Panc1 (cell line): ENCODE data around the gene MBNL2. TPM values are rescaled to one million over a fixed set of nuclear protein-coding genes. Genes with fewer than 3 reads are reported as not detected.

Source experiments
- ATAC-seq: fragments of 200-7000 bp; cut with Tn5 transposase; 2 replicates; pipeline ENCODE4 v1.9.1; 2020; ENCODE audit warnings: mild to moderate bottlenecking, moderate library complexity
- BruUV-seq: library from RNA; stranded (reverse); fragments of 400-500 nt; replicated peaks from 2 replicates; lab custom pipeline; 2021; lab: Mats Ljungman, UMichigan
- CTCF ChIA-PET: fragments of 300-600 bp; sonication (Branson Sonifier 250); formaldehyde crosslinking; loops from one replicate; lab custom pipeline; 2022; ENCODE audit warnings: antibody characterized with exemption; lab: Charles Lee
- POLR2A ChIA-PET: fragments of 300-600 bp; sonication (Branson Sonifier 250); formaldehyde crosslinking; loops from one replicate; lab custom pipeline; 2022; ENCODE audit warnings: antibody characterized with exemption; lab: Charles Lee
- DNase-seq: peaks from one replicate; pipeline ENCODE4 v3.0.0-alpha.2; 2010; ENCODE audit warnings: low read depth, low spot score
- H3K27ac ChIP-seq: 2 replicates; pipeline ENCODE4 v1.5.1; 2011; ENCODE audit warnings: mild to moderate bottlenecking, low read length, inconsistent platforms
- H3K27me3 ChIP-seq: fragments of 200-500 bp; sonication (Bioruptor generic); 2 replicates; pipeline ENCODE4 v1.6.0; 2014; ENCODE audit warnings: low read length, inconsistent platforms; ENCODE audit not compliant: control insufficient read depth, insufficient read depth
- H3K36me3 ChIP-seq: fragments of 200-500 bp; sonication (Bioruptor generic); 2 replicates; pipeline ENCODE4 v1.5.1; 2014; ENCODE audit warnings: inconsistent platforms, mild to moderate bottlenecking, low read length, moderate library complexity; ENCODE audit not compliant: control insufficient read depth, insufficient read depth
- H3K4me1 ChIP-seq: 2 replicates; pipeline ENCODE4 v1.5.1; 2011; ENCODE audit warnings: inconsistent platforms, mild to moderate bottlenecking, low read length, moderate library complexity; ENCODE audit not compliant: control insufficient read depth, insufficient read depth
- H3K4me3 ChIP-seq, 2 experiments: 2 replicates each; pipeline ENCODE4 v1.5.1; 2011 to 2012; ENCODE audit warnings: low read depth in 2 of 2, low read length in 2 of 2, mild to moderate bottlenecking in 2 of 2, inconsistent platforms in 1 of 2, moderate library complexity in 1 of 2
- H3K9me3 ChIP-seq: fragments of 200-500 bp; sonication (Bioruptor generic); 2 replicates; pipeline ENCODE4 v1.5.1; 2014; ENCODE audit warnings: low read depth, mild to moderate bottlenecking, inconsistent platforms, low read length, moderate library complexity; ENCODE audit not compliant: control insufficient read depth, insufficient read depth
- POLR2AphosphoS5 ChIP-seq: IDR thresholded peaks from 2 replicates; pipeline ENCODE4 v1.6.1; 2012; ENCODE audit warnings: mild to moderate bottlenecking, low read depth, low read length, moderate library complexity
- REST ChIP-seq, 2 experiments: IDR thresholded peaks; 2 replicates each; pipeline ENCODE4 v1.6.1; 2011 to 2012; ENCODE audit warnings: low read depth in 2 of 2, control low read depth in 1 of 2, low read length in 1 of 2, mild to moderate bottlenecking in 1 of 2, moderate library complexity in 1 of 2; ENCODE audit not compliant: insufficient read depth in 1 of 2
- SIN3A ChIP-seq: IDR thresholded peaks from 2 replicates; pipeline ENCODE4 v1.6.1; 2012; ENCODE audit warnings: low read depth, mild to moderate bottlenecking, low read length, moderate library complexity, borderline replicate concordance; ENCODE audit not compliant: insufficient read depth
- TCF7L2 ChIP-seq: IDR thresholded peaks from 2 replicates; pipeline ENCODE4 v1.6.1; 2011; ENCODE audit warnings: mild to moderate bottlenecking, low read depth, low read length, inconsistent platforms
- in situ Hi-C: cut with HindIII; loops from 2 replicates; pipeline ENCODE4 v1.10.0; 2016; ENCODE audit warnings: low sequenced_read_pairs, low pct_unique_long_range_greater_than_20kb
- intact Hi-C: fragments of 100-400 bp; cut with micrococcal nuclease; formaldehyde crosslinking; loops from one replicate; pipeline ENCODE4 v1.10.0; 2022; ENCODE audit not compliant: unreplicated experiment
- total RNA-seq: library from RNA; stranded (reverse); gene quantifications from one replicate; pipeline ENCODE4 v1.2.1, GENCODE V29; 2021; ENCODE audit not compliant: unreplicated experiment
- TF ChIP-seq, protein P1 (sequence below): fragments of 450-650 bp; IDR thresholded peaks from 2 replicates; pipeline ENCODE4 v1.5.1; 2017; ENCODE audit warnings: mild to moderate bottlenecking

MBNL2 gene
- total RNA-seq, 1 experiment from 2014 or later, result 103 TPM

GRCh38 chr13:97221466-97221865, 667 bp upstream of the MBNL2 start:
- DNase-seq (no peak), ATAC-seq (no peak)
- intact Hi-C loops (loop anchor here (5.0 kb wide), 1 partner anchor 41 kb away; no protein-coding TSS in a partner anchor), in situ Hi-C loops (no loop called here)
- no peaks in the 10 kb centered on the region for H3K9me3 ChIP-seq
- peaks cover 6% of the 10 kb centered on the region for H3K36me3 ChIP-seq
- H3K4me1 ChIP-seq, result peaks cover 32% of the 10 kb centered on the region
- ChIA-PET POLR2A (interaction anchor here (0.7 to 1.9 kb wide), 5 partner anchors 30 to 132 kb away, joined by 3 to 11 read pairs (median 4); no protein-coding TSS in a partner anchor), CTCF (no interaction called here)
- peak overlapping the region; percentile 99 for H3K27ac ChIP-seq
- H3K4me3 ChIP-seq, result peak overlapping the region; percentile 79 to 96
- TF ChIP-seq, protein P1, sequence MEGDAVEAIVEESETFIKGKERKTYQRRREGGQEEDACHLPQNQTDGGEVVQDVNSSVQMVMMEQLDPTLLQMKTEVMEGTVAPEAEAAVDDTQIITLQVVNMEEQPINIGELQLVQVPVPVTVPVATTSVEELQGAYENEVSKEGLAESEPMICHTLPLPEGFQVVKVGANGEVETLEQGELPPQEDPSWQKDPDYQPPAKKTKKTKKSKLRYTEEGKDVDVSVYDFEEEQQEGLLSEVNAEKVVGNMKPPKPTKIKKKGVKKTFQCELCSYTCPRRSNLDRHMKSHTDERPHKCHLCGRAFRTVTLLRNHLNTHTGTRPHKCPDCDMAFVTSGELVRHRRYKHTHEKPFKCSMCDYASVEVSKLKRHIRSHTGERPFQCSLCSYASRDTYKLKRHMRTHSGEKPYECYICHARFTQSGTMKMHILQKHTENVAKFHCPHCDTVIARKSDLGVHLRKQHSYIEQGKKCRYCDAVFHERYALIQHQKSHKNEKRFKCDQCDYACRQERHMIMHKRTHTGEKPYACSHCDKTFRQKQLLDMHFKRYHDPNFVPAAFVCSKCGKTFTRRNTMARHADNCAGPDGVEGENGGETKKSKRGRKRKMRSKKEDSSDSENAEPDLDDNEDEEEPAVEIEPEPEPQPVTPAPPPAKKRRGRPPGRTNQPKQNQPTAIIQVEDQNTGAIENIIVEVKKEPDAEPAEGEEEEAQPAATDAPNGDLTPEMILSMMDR, result no peak
- TF ChIP-seq REST (IDR thresholded peaks at IDR 0.05; ENCODE audit: insufficient read depth in 1 of 2, low read depth in 2 of 2, low read length in 1 of 2), result no peak
- no peak for TF ChIP-seq SIN3A
- no peak for TF ChIP-seq POLR2AphosphoS5
- no peak for TF ChIP-seq TCF7L2
- H3K27me3 ChIP-seq, result no peaks in the 10 kb centered on the region
- BruUV-seq, result TSS peak; percentile 95

DNA sequence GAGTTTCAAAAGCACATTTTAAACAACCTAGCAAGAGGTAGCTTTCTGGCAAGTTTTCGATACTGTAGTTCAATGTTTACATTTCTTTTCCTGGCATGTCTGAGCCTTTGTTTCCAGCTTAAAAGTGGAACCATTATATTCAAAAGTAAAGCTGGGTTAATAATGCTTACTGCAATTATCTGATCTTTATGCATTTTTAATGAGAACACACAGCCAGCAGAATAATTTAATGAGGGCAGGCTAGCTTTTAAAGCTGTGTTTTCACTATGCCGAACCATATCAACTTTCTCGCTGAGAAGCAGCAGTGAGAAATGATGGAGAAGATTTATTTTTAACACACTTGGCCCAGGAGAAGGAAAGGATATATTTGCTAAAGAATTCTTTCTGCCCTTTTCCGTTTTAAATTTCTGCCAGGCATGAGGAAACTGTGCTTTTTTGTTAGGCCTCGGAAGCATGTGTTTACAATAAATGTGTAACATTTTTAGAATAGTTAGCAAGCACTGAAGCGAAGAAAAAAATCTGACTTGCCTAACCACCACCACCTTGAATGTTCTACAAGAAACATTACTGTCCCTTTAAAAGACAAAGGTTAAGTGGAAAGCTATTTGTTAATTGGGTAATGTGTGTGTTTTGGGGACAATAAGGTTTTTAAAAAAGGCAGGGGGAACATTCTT, 1.0 kb downstream of the MBNL2 start:
- POLR2A ChIA-PET, result interaction anchor here (0.6 to 1.9 kb wide), 11 partner anchors 11 to 113 kb away, joined by 3 to 20 read pairs (median 4); no protein-coding TSS in a partner anchor
- Histone ChIP-seq H3K4me1 (peaks cover 49% of the 10 kb centered on the region), H3K27me3 (no peaks in the 10 kb centered on the region), H3K9me3 (no peaks in the 10 kb centered on the region), H3K36me3 (peaks cover 6% of the 10 kb centered on the region), H3K4me3 (peak overlapping the region; percentile 79 to 96), H3K27ac (peak overlapping the region; percentile 99)
- BruUV-seq, result TSS peak; percentile 70
- no peak for DNase-seq
- no peak for TF ChIP-seq TCF7L2
- no peak for TF ChIP-seq SIN3A
- TF ChIP-seq, protein P1, result no peak
- TF ChIP-seq REST (IDR thresholded peaks at IDR 0.05; ENCODE audit: insufficient read depth in 1 of 2, low read depth in 2 of 2, low read length in 1 of 2), result no peak
- TF ChIP-seq POLR2AphosphoS5, result no peak
- CTCF ChIA-PET, result no interaction called here
- in situ Hi-C loops (no loop called here), intact Hi-C loops (loop anchor here (5.0 kb wide), 1 partner anchor 39 kb away; no protein-coding TSS in a partner anchor)
- ATAC-seq, result no peak
